ENCODE measurements around the gene ODAD4. TPM values are rescaled to one million over a fixed set of nuclear protein-coding genes. Genes with fewer than 3 reads are reported as not detected.

Gene ODAD4
- total RNA-seq, 6 experiments from 2014 or later, result 0.74 to 1.8 (median 0.97) TPM

- Mint-ChIP-seq H3K27ac (peak within 1 kb of the TSS; percentile 64), H3K4me3 (peak within 1 kb of the TSS; percentile 90), H3K36me3 (ENCODE audit: low read depth) (peaks cover 17% of the 10 kb centered on the region), H3K4me1 (ENCODE audit: low read depth) (peaks cover 27% of the 10 kb centered on the region), H3K27me3 (ENCODE audit: insufficient read depth) (peaks cover 12% of the 10 kb centered on the region), H3K9me3 (no peaks in the 10 kb centered on the region)
- peak; percentile 83 for DNase-seq
- no peak for TF ChIP-seq CTCF (IDR thresholded peaks at IDR 0.05)
These were observed 36.2 kb downstream of the ODAD4 start, which contains the start of gene CNP for GRCh38 chr17:41966463-41967140. CNP (plus strand) TSS chr17:41966795; CDS start chr17:41966885, 90 bp downstream.

GRCh38 chr17:41967141-41967920 is 36.9 kb downstream of the ODAD4 start:
- Mint-ChIP-seq H3K36me3 (ENCODE audit: low read depth) (peaks cover 19% of the 10 kb centered on the region), H3K9me3 (no peaks in the 10 kb centered on the region), H3K4me1 (ENCODE audit: low read depth) (peaks cover 27% of the 10 kb centered on the region), H3K4me3 (peak overlapping the region; percentile 90), H3K27me3 (ENCODE audit: insufficient read depth) (peaks cover 9% of the 10 kb centered on the region), H3K27ac (peak overlapping the region; percentile 64)
- DNase-seq, result no peak
- TF ChIP-seq CTCF (IDR thresholded peaks at IDR 0.05), result no peak

- Mint-ChIP-seq H3K27ac (peak overlapping the region; percentile 64), H3K4me1 (ENCODE audit: low read depth) (peaks cover 27% of the 10 kb centered on the region), H3K27me3 (ENCODE audit: insufficient read depth) (peaks cover 9% of the 10 kb centered on the region), H3K36me3 (ENCODE audit: low read depth) (peaks cover 25% of the 10 kb centered on the region), H3K9me3 (no peaks in the 10 kb centered on the region), H3K4me3 (peak overlapping the region; percentile 90)
- TF ChIP-seq CTCF (IDR thresholded peaks at IDR 0.05), result no peak
- DNase-seq, result no peak
These were observed 37.6 kb downstream of the ODAD4 start for GRCh38 chr17:41967921-41968578.

GRCh38 chr17:41968676-41969075 is 38.3 kb downstream of the ODAD4 start:
- Mint-ChIP-seq H3K27me3 (ENCODE audit: insufficient read depth) (peaks cover 10% of the 10 kb centered on the region), H3K27ac (no peak overlapping the region), H3K4me1 (ENCODE audit: low read depth) (peaks cover 27% of the 10 kb centered on the region), H3K36me3 (ENCODE audit: low read depth) (peaks cover 25% of the 10 kb centered on the region), H3K9me3 (no peaks in the 10 kb centered on the region), H3K4me3 (peak overlapping the region; percentile 90)
- TF ChIP-seq CTCF (IDR thresholded peaks at IDR 0.05), result no peak
- DNase-seq, result no peak

- Mint-ChIP-seq H3K27ac (peak overlapping the region; percentile 35; the same call in 1 of the 2 replicates), H3K36me3 (ENCODE audit: low read depth) (peaks cover 26% of the 10 kb centered on the region), H3K4me3 (no peak overlapping the region), H3K4me1 (ENCODE audit: low read depth) (peaks cover 23% of the 10 kb centered on the region), H3K9me3 (no peaks in the 10 kb centered on the region), H3K27me3 (ENCODE audit: insufficient read depth) (peaks cover 14% of the 10 kb centered on the region)
- DNase-seq, result no peak
- no peak for TF ChIP-seq CTCF (IDR thresholded peaks at IDR 0.05)
These were observed 40.5 kb downstream of the ODAD4 start for GRCh38 chr17:41970901-41971331.

Data from HFFc6 (cell line).